Panc1 (cell line): ENCODE data around the gene NUMB. TPM values are rescaled to one million over a fixed set of nuclear protein-coding genes. Genes with fewer than 3 reads are reported as not detected.

Experiments used
- ATAC-seq: fragments of 200-7000 bp; cut with Tn5 transposase; 2 replicates; pipeline ENCODE4 v1.9.1; 2020; ENCODE audit warnings: mild to moderate bottlenecking, moderate library complexity
- BruUV-seq: library from RNA; stranded (reverse); fragments of 400-500 nt; replicated peaks from 2 replicates; lab custom pipeline; 2021; lab: Mats Ljungman, UMichigan
- CTCF ChIA-PET: fragments of 300-600 bp; sonication (Branson Sonifier 250); formaldehyde crosslinking; loops from one replicate; lab custom pipeline; 2022; ENCODE audit warnings: antibody characterized with exemption; lab: Charles Lee
- POLR2A ChIA-PET: fragments of 300-600 bp; sonication (Branson Sonifier 250); formaldehyde crosslinking; loops from one replicate; lab custom pipeline; 2022; ENCODE audit warnings: antibody characterized with exemption; lab: Charles Lee
- DNase-seq: peaks from one replicate; pipeline ENCODE4 v3.0.0-alpha.2; 2010; ENCODE audit warnings: low read depth, low spot score
- H3K27ac ChIP-seq: 2 replicates; pipeline ENCODE4 v1.5.1; 2011; ENCODE audit warnings: mild to moderate bottlenecking, low read length, inconsistent platforms
- H3K27me3 ChIP-seq: fragments of 200-500 bp; sonication (Bioruptor generic); 2 replicates; pipeline ENCODE4 v1.6.0; 2014; ENCODE audit warnings: low read length, inconsistent platforms; ENCODE audit not compliant: control insufficient read depth, insufficient read depth
- H3K36me3 ChIP-seq: fragments of 200-500 bp; sonication (Bioruptor generic); 2 replicates; pipeline ENCODE4 v1.5.1; 2014; ENCODE audit warnings: inconsistent platforms, mild to moderate bottlenecking, low read length, moderate library complexity; ENCODE audit not compliant: control insufficient read depth, insufficient read depth
- H3K4me1 ChIP-seq: 2 replicates; pipeline ENCODE4 v1.5.1; 2011; ENCODE audit warnings: inconsistent platforms, mild to moderate bottlenecking, low read length, moderate library complexity; ENCODE audit not compliant: control insufficient read depth, insufficient read depth
- H3K4me3 ChIP-seq, 2 experiments: 2 replicates each; pipeline ENCODE4 v1.5.1; 2011 to 2012; ENCODE audit warnings: low read depth in 2 of 2, low read length in 2 of 2, mild to moderate bottlenecking in 2 of 2, inconsistent platforms in 1 of 2, moderate library complexity in 1 of 2
- H3K9me3 ChIP-seq: fragments of 200-500 bp; sonication (Bioruptor generic); 2 replicates; pipeline ENCODE4 v1.5.1; 2014; ENCODE audit warnings: low read depth, mild to moderate bottlenecking, inconsistent platforms, low read length, moderate library complexity; ENCODE audit not compliant: control insufficient read depth, insufficient read depth
- CTCF ChIP-seq: fragments of 450-650 bp; IDR thresholded peaks from 2 replicates; pipeline ENCODE4 v1.5.1; 2017; ENCODE audit warnings: mild to moderate bottlenecking
- POLR2AphosphoS5 ChIP-seq: IDR thresholded peaks from 2 replicates; pipeline ENCODE4 v1.6.1; 2012; ENCODE audit warnings: mild to moderate bottlenecking, low read depth, low read length, moderate library complexity
- SIN3A ChIP-seq: IDR thresholded peaks from 2 replicates; pipeline ENCODE4 v1.6.1; 2012; ENCODE audit warnings: low read depth, mild to moderate bottlenecking, low read length, moderate library complexity, borderline replicate concordance; ENCODE audit not compliant: insufficient read depth
- TCF7L2 ChIP-seq: IDR thresholded peaks from 2 replicates; pipeline ENCODE4 v1.6.1; 2011; ENCODE audit warnings: mild to moderate bottlenecking, low read depth, low read length, inconsistent platforms
- in situ Hi-C: cut with HindIII; loops from 2 replicates; pipeline ENCODE4 v1.10.0; 2016; ENCODE audit warnings: low sequenced_read_pairs, low pct_unique_long_range_greater_than_20kb
- intact Hi-C: fragments of 100-400 bp; cut with micrococcal nuclease; formaldehyde crosslinking; loops from one replicate; pipeline ENCODE4 v1.10.0; 2022; ENCODE audit not compliant: unreplicated experiment
- total RNA-seq: library from RNA; stranded (reverse); gene quantifications from one replicate; pipeline ENCODE4 v1.2.1, GENCODE V29; 2021; ENCODE audit not compliant: unreplicated experiment
- TF ChIP-seq, protein P1 (sequence below), 2 experiments: IDR thresholded peaks; 2 replicates each; pipeline ENCODE4 v1.6.1; 2011 to 2012; ENCODE audit warnings: low read depth in 2 of 2, control low read depth in 1 of 2, low read length in 1 of 2, mild to moderate bottlenecking in 1 of 2, moderate library complexity in 1 of 2; ENCODE audit not compliant: insufficient read depth in 1 of 2

The NUMB gene
- total RNA-seq, 1 experiment from 2014 or later: 51.5 TPM

DNA sequence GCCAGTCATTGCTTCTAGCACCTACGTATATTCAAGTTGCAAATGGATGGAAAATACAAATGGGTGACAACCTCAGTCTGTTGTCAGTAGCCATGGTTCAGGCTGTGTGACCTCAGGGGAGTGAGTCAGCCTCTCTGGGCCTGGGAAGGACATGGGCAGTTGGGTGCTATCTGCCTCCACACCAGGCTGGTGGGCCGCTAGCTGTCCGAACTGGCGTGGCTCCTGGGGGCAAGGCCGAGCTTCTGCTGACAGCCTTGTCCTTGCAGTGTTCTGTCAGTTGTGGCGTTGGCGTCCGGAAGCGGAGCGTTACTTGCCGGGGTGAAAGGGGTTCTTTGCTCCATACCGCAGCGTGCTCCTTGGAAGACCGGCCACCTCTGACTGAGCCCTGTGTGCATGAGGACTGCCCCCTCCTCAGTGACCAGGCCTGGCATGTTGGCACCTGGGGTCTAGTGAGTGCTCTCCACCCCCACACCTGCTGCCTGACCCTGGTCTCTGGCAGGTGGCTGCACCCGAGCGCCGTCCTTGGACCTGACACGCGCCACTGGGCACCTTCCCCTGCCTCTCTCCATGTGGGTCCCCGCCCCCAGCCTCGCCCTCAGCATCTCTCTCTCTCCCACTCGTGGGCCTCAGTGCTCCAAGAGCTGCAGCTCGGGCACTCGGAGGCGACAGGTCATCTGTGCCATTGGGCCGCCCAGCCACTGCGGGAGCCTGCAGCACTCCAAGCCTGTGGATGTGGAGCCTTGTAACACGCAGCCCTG lies 203.9 kb downstream of the NUMB start:
- Histone ChIP-seq H3K4me3 (no peak overlapping the region), H3K4me1 (no peaks in the 10 kb centered on the region), H3K36me3 (no peaks in the 10 kb centered on the region), H3K27me3 (no peaks in the 10 kb centered on the region), H3K27ac (no peak overlapping the region), H3K9me3 (no peaks in the 10 kb centered on the region)
- TF ChIP-seq SIN3A (no peak), TCF7L2 (no peak), CTCF (no peak), POLR2AphosphoS5 (no peak)
- TF ChIP-seq, protein P1, sequence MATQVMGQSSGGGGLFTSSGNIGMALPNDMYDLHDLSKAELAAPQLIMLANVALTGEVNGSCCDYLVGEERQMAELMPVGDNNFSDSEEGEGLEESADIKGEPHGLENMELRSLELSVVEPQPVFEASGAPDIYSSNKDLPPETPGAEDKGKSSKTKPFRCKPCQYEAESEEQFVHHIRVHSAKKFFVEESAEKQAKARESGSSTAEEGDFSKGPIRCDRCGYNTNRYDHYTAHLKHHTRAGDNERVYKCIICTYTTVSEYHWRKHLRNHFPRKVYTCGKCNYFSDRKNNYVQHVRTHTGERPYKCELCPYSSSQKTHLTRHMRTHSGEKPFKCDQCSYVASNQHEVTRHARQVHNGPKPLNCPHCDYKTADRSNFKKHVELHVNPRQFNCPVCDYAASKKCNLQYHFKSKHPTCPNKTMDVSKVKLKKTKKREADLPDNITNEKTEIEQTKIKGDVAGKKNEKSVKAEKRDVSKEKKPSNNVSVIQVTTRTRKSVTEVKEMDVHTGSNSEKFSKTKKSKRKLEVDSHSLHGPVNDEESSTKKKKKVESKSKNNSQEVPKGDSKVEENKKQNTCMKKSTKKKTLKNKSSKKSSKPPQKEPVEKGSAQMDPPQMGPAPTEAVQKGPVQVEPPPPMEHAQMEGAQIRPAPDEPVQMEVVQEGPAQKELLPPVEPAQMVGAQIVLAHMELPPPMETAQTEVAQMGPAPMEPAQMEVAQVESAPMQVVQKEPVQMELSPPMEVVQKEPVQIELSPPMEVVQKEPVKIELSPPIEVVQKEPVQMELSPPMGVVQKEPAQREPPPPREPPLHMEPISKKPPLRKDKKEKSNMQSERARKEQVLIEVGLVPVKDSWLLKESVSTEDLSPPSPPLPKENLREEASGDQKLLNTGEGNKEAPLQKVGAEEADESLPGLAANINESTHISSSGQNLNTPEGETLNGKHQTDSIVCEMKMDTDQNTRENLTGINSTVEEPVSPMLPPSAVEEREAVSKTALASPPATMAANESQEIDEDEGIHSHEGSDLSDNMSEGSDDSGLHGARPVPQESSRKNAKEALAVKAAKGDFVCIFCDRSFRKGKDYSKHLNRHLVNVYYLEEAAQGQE (IDR thresholded peaks at IDR 0.05; ENCODE audit: insufficient read depth in 1 of 2, low read depth in 2 of 2, low read length in 1 of 2): no peak
- no TSS peak for BruUV-seq
- ChIA-PET POLR2A (no interaction called here), CTCF (interaction anchor here (0.5 kb wide), 1 partner anchor 50 kb away, joined by 3 read pairs; no protein-coding TSS in a partner anchor)
- DNase-seq (no peak), ATAC-seq (no peak)
- intact Hi-C loops (no loop called here), in situ Hi-C loops (no loop called here)

DNA sequence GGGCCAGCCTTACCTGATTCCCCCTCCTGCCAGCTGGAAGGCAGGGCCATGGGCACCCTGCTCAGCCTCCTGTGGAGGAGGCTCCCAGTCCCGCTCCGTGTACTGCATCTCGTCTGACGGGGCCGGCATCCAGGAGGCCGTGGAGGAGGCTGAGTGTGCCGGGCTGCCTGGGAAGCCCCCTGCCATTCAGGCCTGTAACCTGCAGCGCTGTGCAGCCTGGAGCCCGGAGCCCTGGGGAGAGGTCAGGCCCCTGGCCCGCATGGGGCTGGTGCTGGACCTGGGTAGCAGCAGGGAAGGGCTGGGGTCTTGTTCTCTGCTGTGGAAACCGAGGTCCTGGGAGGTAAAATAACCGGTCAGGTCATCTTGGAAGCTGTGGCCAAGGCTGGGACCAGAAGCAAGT lies 204.6 kb downstream of the NUMB start:
- Histone ChIP-seq H3K36me3 (no peaks in the 10 kb centered on the region), H3K27me3 (no peaks in the 10 kb centered on the region), H3K9me3 (no peaks in the 10 kb centered on the region), H3K4me1 (no peaks in the 10 kb centered on the region), H3K4me3 (no peak overlapping the region), H3K27ac (no peak overlapping the region)
- intact Hi-C loops: no loop called here
- CTCF ChIA-PET: no interaction called here
- 0 out of 2 replicates have a peak, but pooled peaks have one; percentile 44 for ATAC-seq
- TF ChIP-seq TCF7L2 (no peak), CTCF (no peak), SIN3A (no peak), POLR2AphosphoS5 (no peak)
- TF ChIP-seq, protein P1 (IDR thresholded peaks at IDR 0.05; ENCODE audit: insufficient read depth in 1 of 2, low read depth in 2 of 2, low read length in 1 of 2): no peak
- BruUV-seq: no TSS peak
- in situ Hi-C loops: no loop called here
- POLR2A ChIA-PET: no interaction called here
- DNase-seq: no peak
